SK-N-SH (cell line): ENCODE results near the gene PRKCA. TPM values are rescaled to one million over a fixed set of nuclear protein-coding genes. Genes with fewer than 3 reads are reported as not detected.

ENCODE experiments used
- CTCF ChIA-PET: fragments of 300-600, 350-600 bp; formaldehyde crosslinking; extraction: SDS; loops from one replicate; lab custom pipeline; 2021; lab: Yijun Ruan, JAX
- POLR2A ChIA-PET: fragments of 350-600 bp; sonication (Branson Sonifier 250); formaldehyde crosslinking; extraction: SDS; loops from one replicate; lab custom pipeline; 2020; ENCODE audit warnings: antibody characterized with exemption, inconsistent platforms; lab: Yijun Ruan, JAX
- DNase-seq: peaks from one replicate; pipeline ENCODE4 v3.0.0; 2012
- H2AFZ ChIP-seq: fragments of 200-600 bp; sonication (generic); 2 replicates; pipeline ENCODE4 v1.8.1; 2016; ENCODE audit warnings: antibody characterized with exemption, mild to moderate bottlenecking, low read depth
- H3F3A ChIP-seq: fragments of 200-600 bp; sonication (generic); replicated peaks from 2 replicates; pipeline ENCODE3; 2016; ENCODE audit warnings: antibody characterized with exemption, mild to moderate bottlenecking; ENCODE audit not compliant: insufficient read depth
- H3K27ac ChIP-seq, 2 experiments: fragments of 200-500 bp in 1 of 2; fragments of 200-600 bp in 1 of 2; sonication (Bioruptor generic) in 1 of 2; sonication (generic), shearing (Covaris generic) in 1 of 2; 2 replicates each; pipeline versions ENCODE4 v1.5.1 to v1.6.1; 2014 to 2016; ENCODE audit warnings: low read depth in 2 of 2, inconsistent platforms in 1 of 2, low read length in 1 of 2, mild to moderate bottlenecking in 1 of 2, mixed read lengths in 1 of 2
- H3K27me3 ChIP-seq: fragments of 200-600 bp; sonication (generic), shearing (Covaris generic); 2 replicates; pipeline ENCODE4 v1.6.1; 2016; ENCODE audit warnings: mixed run types; ENCODE audit not compliant: insufficient read depth
- H3K36me3 ChIP-seq, 2 experiments: fragments of 200-500 bp in 1 of 2; fragments of 200-600 bp in 1 of 2; sonication (Bioruptor generic) in 1 of 2; sonication (generic) in 1 of 2; replicated peaks in 1 of 2; 2 replicates each; pipeline versions ENCODE3 to v1.5.1; 2014 to 2016; ENCODE audit warnings: low read length in 1 of 2, mild to moderate bottlenecking in 1 of 2; ENCODE audit not compliant: insufficient read depth in 2 of 2, control insufficient read depth in 1 of 2
- H3K4me1 ChIP-seq, 2 experiments: fragments of 200-500 bp in 1 of 2; fragments of 200-600 bp in 1 of 2; sonication (Bioruptor generic) in 1 of 2; sonication (generic), shearing (Covaris generic) in 1 of 2; 2 replicates each; pipeline versions ENCODE4 v1.5.1 to v1.6.1; 2014 to 2016; ENCODE audit warnings: low read depth in 1 of 2, low read length in 1 of 2, mixed run types in 1 of 2; ENCODE audit not compliant: insufficient read depth in 2 of 2, control insufficient read depth in 1 of 2
- H3K4me2 ChIP-seq: fragments of 200-600 bp; sonication (generic), shearing (Covaris generic); 2 replicates; pipeline ENCODE4 v1.6.1; 2017; ENCODE audit warnings: mixed run types
- H3K4me3 ChIP-seq, 2 experiments: fragments of 200-500 bp in 1 of 2; fragments of 200-600 bp in 1 of 2; sonication (Bioruptor generic) in 1 of 2; sonication (generic), shearing (Covaris generic) in 1 of 2; 2 replicates each; pipeline versions ENCODE4 v1.5.1 to v1.8.1; 2014 to 2016; ENCODE audit warnings: low read depth in 2 of 2, inconsistent platforms in 1 of 2, low read length in 1 of 2, mild to moderate bottlenecking in 1 of 2, mixed read lengths in 1 of 2, moderate library complexity in 1 of 2
- H3K79me2 ChIP-seq: fragments of 200-600 bp; sonication (generic); 2 replicates; pipeline ENCODE4 v1.8.1; 2017; ENCODE audit warnings: mild to moderate bottlenecking; ENCODE audit not compliant: insufficient read depth
- H3K9ac ChIP-seq: fragments of 200-600 bp; sonication (generic); 2 replicates; pipeline ENCODE4 v1.6.1; 2017; ENCODE audit warnings: mixed run types
- H3K9me2 ChIP-seq: fragments of 200-600 bp; sonication (generic); 2 replicates; pipeline ENCODE4 v1.6.1; 2017; ENCODE audit warnings: mixed run types
- H3K9me3 ChIP-seq: fragments of 200-600 bp; sonication (generic); 2 replicates; pipeline ENCODE4 v1.6.1; 2017; ENCODE audit warnings: mixed run types, mild to moderate bottlenecking, moderate library complexity
- H4K20me1 ChIP-seq: fragments of 200-600 bp; sonication (generic); 2 replicates; pipeline ENCODE4 v1.6.1; 2017; ENCODE audit warnings: mild to moderate bottlenecking, mixed run types; ENCODE audit not compliant: insufficient read depth
- CHD2 ChIP-seq: fragments of 150-350 bp; IDR thresholded peaks from 2 replicates; pipeline ENCODE4 v1.6.1; 2018; ENCODE audit warnings: low read length; ENCODE audit not compliant: partially characterized antibody
- EP300 ChIP-seq, 2 experiments: IDR thresholded peaks; 2 replicates each; pipeline versions ENCODE4 v1.4.0 to v1.6.1; 2012; ENCODE audit warnings: borderline replicate concordance in 1 of 2, low read depth in 1 of 2, low read length in 1 of 2
- EZH2phosphoT487 ChIP-seq: fragments of 200-600 bp; sonication (generic); IDR thresholded peaks from 2 replicates; pipeline ENCODE4 v1.6.1; 2017; ENCODE audit warnings: low read depth, mixed run types, mild to moderate bottlenecking, antibody characterized with exemption, moderate library complexity, borderline replicate concordance
- FOXJ3 ChIP-seq: sonication (generic); formaldehyde crosslinking; IDR thresholded peaks from 2 replicates; pipeline ENCODE4 v1.5.1; 2020; ENCODE audit warnings: mild to moderate bottlenecking, missing genetic modification reagents
- FOXM1 ChIP-seq: IDR thresholded peaks from 2 replicates; pipeline ENCODE4 v1.4.0; 2012; ENCODE audit warnings: low read depth, mild to moderate bottlenecking
- GABPA ChIP-seq: IDR thresholded peaks from 2 replicates; pipeline ENCODE4 v1.4.0; 2012; ENCODE audit warnings: low read depth, mild to moderate bottlenecking
- IRF3 ChIP-seq: fragments of 150-350 bp; IDR thresholded peaks from 2 replicates; pipeline ENCODE4 v1.6.1; 2016; ENCODE audit warnings: mild to moderate bottlenecking, low read depth, low read length
- NFIC ChIP-seq: IDR thresholded peaks from 2 replicates; pipeline ENCODE4 v1.4.0; 2012; ENCODE audit warnings: borderline replicate concordance
- NRF1 ChIP-seq: IDR thresholded peaks from 2 replicates; pipeline ENCODE4 v1.6.1; 2012; ENCODE audit warnings: low read depth, mild to moderate bottlenecking, low read length
- PBX3 ChIP-seq: IDR thresholded peaks from 2 replicates; pipeline ENCODE4; 2012
- RAD21 ChIP-seq: IDR thresholded peaks from 2 replicates; pipeline ENCODE4 v1.6.1; 2012; ENCODE audit warnings: mild to moderate bottlenecking, low read length
- RCOR1 ChIP-seq: fragments of 150-350 bp; IDR thresholded peaks from 2 replicates; pipeline ENCODE4 v1.6.1; 2017; ENCODE audit warnings: antibody characterized with exemption, low read length
- TAF1 ChIP-seq: IDR thresholded peaks from 2 replicates; pipeline ENCODE4 v1.6.1; 2012; ENCODE audit warnings: low read depth, mild to moderate bottlenecking, low read length, moderate library complexity, borderline replicate concordance
- TCF12 ChIP-seq: IDR thresholded peaks from 2 replicates; pipeline ENCODE4 v1.4.0; 2012
- USF1 ChIP-seq: IDR thresholded peaks from 2 replicates; pipeline ENCODE4 v1.4.0; 2012; ENCODE audit warnings: low read depth, borderline replicate concordance
- YY1 ChIP-seq: IDR thresholded peaks from 2 replicates; pipeline ENCODE4 v1.4.0; 2012; ENCODE audit warnings: low read depth, mild to moderate bottlenecking
- WGBS: methylation state at CpG from one replicate; pipeline ENCODE4 v1.1.6; 2017; ENCODE audit warnings: low lambda C conversion rate; 5-methylcytosine and 5-hydroxymethylcytosine counted together
- polyA plus RNA-seq, 3 experiments: library from polyadenylated mRNA; depleted of rRNA; stranded (reverse); fragments of >200 nt; gene quantifications; 2 replicates each; pipeline ENCODE4 v1.2.3, GENCODE V29; 2012

The PRKCA gene
- polyA plus RNA-seq, 1 of the 3 experiments (the other 2 are of a cell fraction), result 108 TPM

GRCh38 chr17:66690166-66690565 lies 387.8 kb downstream of the PRKCA start:
- no peak for DNase-seq
- H3K4me2 ChIP-seq, result no peak overlapping the region
- peaks cover 0 to 9% of the 10 kb centered on the region in 2 experiments; a peak in 2 of 4 replicates for H3K4me1 ChIP-seq
- H3K36me3 ChIP-seq, result peaks cover 72 to 73% of the 10 kb centered on the region in 2 experiments
- no peaks in the 10 kb centered on the region for H3K9me3 ChIP-seq
- no peaks in the 10 kb centered on the region for H3K27me3 ChIP-seq
- H3K4me3 ChIP-seq, result no peak overlapping the region
- TF ChIP-seq NRF1 (no peak), EZH2phosphoT487 (no peak), USF1 (no peak), IRF3 (no peak), YY1 (no peak), GABPA (no peak), CHD2 (no peak), TCF12 (no peak), TAF1 (no peak), PBX3 (no peak), RCOR1 (no peak), NFIC (no peak), FOXJ3 (CRISPR knock-in tag) (no peak), FOXM1 (no peak), RAD21 (no peak), EP300 (IDR thresholded peaks at IDR 0.05; ENCODE audit: borderline replicate concordance in 1 of 2, low read depth in 1 of 2, low read length in 1 of 2) (no peak)
- TF ChIP-seq, all 33 proteins: peak for 0
- Histone ChIP-seq H3K27ac (no peak overlapping the region), H3K9me2 (no peaks in the 10 kb centered on the region), H3K9ac (no peak overlapping the region), H3K79me2 (peaks cover 7% of the 10 kb centered on the region), H4K20me1 (peaks cover 14% of the 10 kb centered on the region), H3F3A (peaks cover 11% of the 10 kb centered on the region), H2AFZ (no peak overlapping the region)
- ChIA-PET POLR2A (no interaction called here), CTCF (interaction anchor here (1.5 kb wide), 1 partner anchor 16 kb away, joined by 8 read pairs; no protein-coding TSS in a partner anchor)
- WGBS, result 89% methylated on average over 7 of the region's 7 CpGs
